AG04450 (cell line): ENCODE data around the gene XCR1. TPM values are rescaled to one million over a fixed set of nuclear protein-coding genes. Genes with fewer than 3 reads are reported as not detected.
"Not testable (repeated sequence)": the region's sequence is repeated elsewhere in the genome, so short reads cannot be mapped to it uniquely, and the experiment has no call there.

Source experiments
- CTCF ChIA-PET: fragments of 300-600, 350-600 bp; formaldehyde crosslinking; extraction: SDS; loops from one replicate; lab custom pipeline; 2022; ENCODE audit warnings: antibody characterized with exemption, inconsistent platforms; lab: Charles Lee
- POLR2A ChIA-PET: fragments of 350-600 bp; formaldehyde crosslinking; extraction: SDS; loops from one replicate; lab custom pipeline; 2021; ENCODE audit warnings: antibody characterized with exemption, inconsistent platforms; lab: Yijun Ruan, JAX
- DNase-seq: peaks from one replicate; pipeline ENCODE4 v3.0.0-alpha.2; 2011; ENCODE audit warnings: low read depth, low spot score
- H3K27ac ChIP-seq: one replicate; pipeline ENCODE4 v1.5.1; 2012; ENCODE audit warnings: low read depth, low read length, control low read depth
- H3K27me3 ChIP-seq: one replicate; pipeline ENCODE4 v1.6.0; 2012; ENCODE audit warnings: low read length; ENCODE audit not compliant: control insufficient read depth, insufficient read depth
- H3K4me3 ChIP-seq: 2 replicates; pipeline ENCODE4 v1.5.1; 2011; ENCODE audit warnings: mild to moderate bottlenecking, low read depth, low read length, control low read depth
- H3K9me3 ChIP-seq: 2 replicates; pipeline ENCODE4 v1.5.1; 2012; ENCODE audit warnings: low read length; ENCODE audit not compliant: control insufficient read depth, insufficient read depth
- CTCF ChIP-seq: IDR thresholded peaks from 2 replicates; pipeline ENCODE4 v1.5.1; 2011; ENCODE audit warnings: low read depth, low read length, control low read depth, inconsistent platforms
- polyA plus RNA-seq: library from polyadenylated mRNA; depleted of rRNA; stranded (reverse); fragments of >200 nt; gene quantifications from 2 replicates; pipeline ENCODE4 v1.2.3, GENCODE V29; 2011

The XCR1 gene
- polyA plus RNA-seq, 1 experiment: not detected

- no peak overlapping the region for H3K27ac ChIP-seq
- no peak overlapping the region for H3K4me3 ChIP-seq
- POLR2A ChIA-PET: no interaction called here
- CTCF ChIA-PET: no interaction called here
- no peaks in the 10 kb centered on the region for H3K9me3 ChIP-seq
- TF ChIP-seq CTCF: no peak
- H3K27me3 ChIP-seq: peaks cover 17% of the 10 kb centered on the region
- no peak for DNase-seq
These were observed 31.7 kb upstream of the XCR1 start for GRCh38 chr3:46058981-46059380.

- peaks cover 11% of the 10 kb centered on the region for H3K27me3 ChIP-seq
- CTCF ChIA-PET: no interaction called here
- no peak overlapping the region for H3K4me3 ChIP-seq
- no peak for DNase-seq
- POLR2A ChIA-PET: no interaction called here
- H3K27ac ChIP-seq: no peak overlapping the region
- no peaks in the 10 kb centered on the region for H3K9me3 ChIP-seq
- TF ChIP-seq CTCF: no peak
These were observed 30.4 kb upstream of the XCR1 start for GRCh38 chr3:46057716-46058115.

GRCh38 chr3:46056686-46057085 is 29.4 kb upstream of the XCR1 start:
- no peak overlapping the region for H3K27ac ChIP-seq
- H3K9me3 ChIP-seq: no peaks in the 10 kb centered on the region
- no peak for DNase-seq
- ChIA-PET POLR2A (no interaction called here), CTCF (no interaction called here)
- no peak for TF ChIP-seq CTCF
- no peak overlapping the region for H3K4me3 ChIP-seq
- H3K27me3 ChIP-seq: peaks cover 11% of the 10 kb centered on the region

GRCh38 chr3:46053761-46054515 is 26.7 kb upstream of the XCR1 start:
- H3K27ac ChIP-seq, DNase-seq, H3K4me3 ChIP-seq, POLR2A ChIA-PET, H3K27me3 ChIP-seq, H3K9me3 ChIP-seq: not testable (repeated sequence)
- CTCF ChIA-PET: interaction anchor here (1.0 kb wide), 1 partner anchor 24 kb away, joined by 3 read pairs; no protein-coding TSS in a partner anchor

GRCh38 chr3:46053265-46053664 is 26.0 kb upstream of the XCR1 start:
- POLR2A ChIA-PET, H3K4me3 ChIP-seq, H3K27ac ChIP-seq, H3K9me3 ChIP-seq, DNase-seq, H3K27me3 ChIP-seq, CTCF ChIA-PET: not testable (repeated sequence)

- DNase-seq: no peak
- TF ChIP-seq CTCF: no peak
- no peaks in the 10 kb centered on the region for H3K9me3 ChIP-seq
- no peak overlapping the region for H3K4me3 ChIP-seq
- POLR2A ChIA-PET: no interaction called here
- peaks cover 11% of the 10 kb centered on the region for H3K27me3 ChIP-seq
- CTCF ChIA-PET: no interaction called here
- H3K27ac ChIP-seq: no peak overlapping the region
These were observed 25.2 kb upstream of the XCR1 start for GRCh38 chr3:46052531-46052930.
